HG03135 (cell line): Measurements from ENCODE around the gene KLHL29.

Source experiments
- ATAC-seq: cut with Tn5 transposase; IDR thresholded peaks from one replicate; pipeline ENCODE4 v1.9.1; 2021; ENCODE audit warnings: mild to moderate bottlenecking, moderate library complexity; ENCODE audit not compliant: unreplicated experiment

KLHL29 gene

GRCh38 chr2:23601301-23601965 is 216.5 kb downstream of the KLHL29 start:
- ATAC-seq, result no peak

- ATAC-seq, result no peak
These were observed 217.1 kb downstream of the KLHL29 start for GRCh38 chr2:23602116-23602515.

- ATAC-seq, result no peak
These were observed 218.2 kb downstream of the KLHL29 start for GRCh38 chr2:23603156-23603555.

- ATAC-seq, result no peak
These were observed 218.6 kb downstream of the KLHL29 start for GRCh38 chr2:23603581-23603980.

- ATAC-seq, result no peak
These were observed 219.8 kb downstream of the KLHL29 start for GRCh38 chr2:23604731-23605130.

- ATAC-seq, result no peak
These were observed 220.3 kb downstream of the KLHL29 start for GRCh38 chr2:23605236-23605635.

DNA sequence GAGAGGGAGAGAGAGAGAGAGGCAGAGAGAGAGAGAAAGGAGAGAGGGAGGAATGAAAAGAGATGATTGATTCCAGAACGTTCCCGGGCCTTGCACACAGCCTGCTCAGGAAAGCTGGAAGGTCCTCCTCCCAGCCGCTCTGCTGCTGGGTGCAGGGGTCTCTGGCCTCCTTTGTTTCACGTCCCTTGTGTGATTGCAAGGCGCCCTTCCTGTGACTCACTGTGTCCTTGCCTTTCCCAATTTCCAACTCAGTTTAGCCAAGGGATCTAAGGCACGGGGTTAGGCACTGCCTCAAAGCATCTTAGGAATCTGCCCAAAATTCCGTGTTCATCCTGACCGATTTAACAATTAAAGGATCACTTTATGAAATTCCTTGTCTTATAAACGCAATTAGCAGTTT is 221.2 kb downstream of the KLHL29 start:
- no peak for ATAC-seq

GRCh38 chr2:23606968-23607367 is 222.0 kb downstream of the KLHL29 start:
- ATAC-seq, result no peak

DNA sequence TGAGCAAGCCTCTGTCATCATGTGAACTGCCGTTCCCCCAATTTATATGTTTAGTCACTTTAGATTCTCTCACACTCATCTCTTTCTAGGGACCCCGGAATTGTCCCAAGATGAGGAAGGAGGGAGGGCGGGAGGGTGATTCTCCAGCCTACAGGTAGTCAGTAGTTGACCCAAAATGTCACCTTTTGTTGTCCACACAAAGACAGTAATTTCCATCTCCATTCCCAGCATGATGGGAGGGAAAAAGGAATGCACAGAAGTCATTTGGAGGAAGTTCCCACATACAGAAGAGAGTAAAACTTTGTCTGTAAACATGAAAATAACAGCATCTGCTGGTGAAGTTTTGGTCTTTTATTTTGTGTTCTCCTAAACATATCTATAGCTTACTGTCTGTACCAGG is 222.9 kb downstream of the KLHL29 start:
- no peak for ATAC-seq

DNA sequence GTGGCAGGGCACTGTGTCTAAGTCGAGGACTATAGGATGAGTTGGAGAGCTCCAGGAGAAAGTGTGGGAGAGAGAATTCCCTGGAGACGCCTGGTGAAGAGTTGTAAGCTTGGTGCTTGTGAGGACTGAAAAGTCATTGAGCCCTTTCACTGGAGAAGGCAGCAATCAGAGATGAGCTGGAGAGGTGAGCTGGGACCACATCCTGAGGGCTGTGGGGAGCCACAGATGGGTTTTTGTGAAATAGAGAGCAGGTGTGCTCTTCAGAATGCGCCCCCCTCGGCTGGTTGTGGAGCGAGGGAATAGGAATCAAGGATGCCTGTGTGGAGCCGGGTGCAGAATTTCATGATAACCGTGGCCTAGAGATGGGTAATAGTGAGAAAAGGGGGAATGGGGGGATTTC is 224.3 kb downstream of the KLHL29 start:
- ATAC-seq, result no peak

GRCh38 chr2:23611839-23612238 is 226.9 kb downstream of the KLHL29 start:
- ATAC-seq, result no peak

- no peak for ATAC-seq
These were observed 229.7 kb downstream of the KLHL29 start for GRCh38 chr2:23614701-23615100.

GRCh38 chr2:23615216-23616020 is 230.4 kb downstream of the KLHL29 start:
- no peak for ATAC-seq

DNA sequence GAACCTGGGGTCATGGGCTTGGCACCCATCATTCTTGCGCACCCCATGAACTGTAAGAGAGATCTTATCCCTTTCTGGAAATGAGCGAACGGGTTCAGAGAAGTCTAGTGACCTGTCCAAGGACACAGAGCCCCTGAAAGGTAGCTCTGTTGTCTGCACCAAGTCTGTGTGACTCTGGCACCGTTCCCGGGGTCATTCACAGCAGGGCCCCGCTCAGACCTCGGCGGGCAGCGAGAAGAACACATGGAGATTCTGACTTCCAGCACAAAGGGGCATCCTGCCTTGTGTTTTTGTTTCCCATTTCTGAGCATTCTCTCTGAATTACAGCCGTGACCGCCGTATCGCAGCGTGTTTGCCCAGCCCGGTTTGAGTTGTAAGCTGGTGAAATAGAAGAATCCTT is 231.7 kb downstream of the KLHL29 start:
- ATAC-seq, result no peak

DNA sequence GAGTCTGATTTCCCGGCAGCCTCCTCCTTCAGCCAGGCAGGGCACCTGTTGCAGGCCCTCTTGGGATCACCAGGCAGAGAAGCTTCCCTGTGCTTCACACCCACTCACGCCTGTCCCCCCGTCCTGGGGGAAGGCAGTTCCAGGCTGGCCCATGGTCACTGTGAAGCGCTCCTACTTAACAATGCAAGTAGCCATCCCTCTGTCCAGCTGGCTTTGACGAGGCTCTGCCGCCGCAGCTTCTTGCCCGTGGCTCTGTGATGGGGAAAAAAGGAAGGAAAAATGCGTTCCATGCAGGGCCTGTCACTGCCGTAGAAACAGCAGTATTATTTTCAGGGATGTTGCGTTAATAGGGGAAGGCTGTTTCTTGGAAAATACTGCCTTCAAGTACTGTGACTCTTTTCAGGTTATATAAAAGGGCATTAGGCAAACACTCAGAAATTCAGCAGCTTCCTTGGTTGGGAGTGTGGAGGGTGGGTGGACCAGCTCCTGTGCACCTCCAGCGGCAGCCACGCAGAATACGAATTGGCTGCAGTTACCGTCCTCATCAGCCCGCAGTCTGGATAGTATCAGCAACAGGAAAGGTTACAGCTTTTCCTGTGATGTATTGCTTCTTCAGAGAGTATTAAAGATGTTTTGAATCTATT is 232.3 kb downstream of the KLHL29 start:
- no peak for ATAC-seq

- ATAC-seq, result no peak
These were observed 232.8 kb downstream of the KLHL29 start for GRCh38 chr2:23617811-23618215.

DNA sequence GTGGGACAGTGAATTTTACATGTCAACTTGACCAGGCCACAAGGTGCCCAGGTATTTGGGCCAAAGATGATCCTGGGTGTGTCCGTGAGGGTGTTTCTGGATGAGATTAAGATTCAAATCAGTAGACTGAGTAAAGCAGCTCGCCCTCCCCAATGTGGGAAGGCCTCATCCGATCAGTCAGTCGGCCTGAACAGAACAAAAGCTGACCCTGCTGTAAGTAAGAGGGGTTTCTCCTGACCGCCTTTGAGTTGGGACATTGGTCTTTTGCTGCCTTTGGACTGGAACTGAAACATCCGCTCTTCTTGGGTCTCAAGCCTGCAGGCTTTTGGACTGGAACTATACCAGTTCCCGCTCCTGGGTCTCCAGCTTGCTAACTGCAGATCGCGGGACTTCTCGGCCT is 233.3 kb downstream of the KLHL29 start:
- no peak for ATAC-seq

- ATAC-seq, result no peak
These were observed 234.0 kb downstream of the KLHL29 start for GRCh38 chr2:23618794-23619530.

DNA sequence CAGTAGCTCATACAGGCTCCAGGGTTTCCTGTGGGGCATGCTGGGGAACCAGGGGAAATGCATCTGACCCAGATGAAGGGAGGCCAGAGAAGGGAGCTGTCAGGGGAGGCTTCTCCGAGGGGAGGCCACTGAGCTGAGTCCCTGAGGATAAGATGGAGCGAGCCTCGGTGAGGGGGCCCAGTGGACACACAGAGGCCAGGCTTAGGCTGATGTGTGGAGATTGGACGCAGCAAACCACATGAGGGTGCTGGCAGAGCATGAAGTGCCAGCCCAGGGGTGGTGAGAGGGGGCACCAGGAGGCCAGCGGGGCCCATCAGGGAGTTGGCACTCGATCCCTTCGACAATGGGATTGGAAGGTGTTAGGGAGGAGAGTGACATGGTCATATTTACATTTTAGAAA is 235.0 kb downstream of the KLHL29 start:
- ATAC-seq, result no peak

DNA sequence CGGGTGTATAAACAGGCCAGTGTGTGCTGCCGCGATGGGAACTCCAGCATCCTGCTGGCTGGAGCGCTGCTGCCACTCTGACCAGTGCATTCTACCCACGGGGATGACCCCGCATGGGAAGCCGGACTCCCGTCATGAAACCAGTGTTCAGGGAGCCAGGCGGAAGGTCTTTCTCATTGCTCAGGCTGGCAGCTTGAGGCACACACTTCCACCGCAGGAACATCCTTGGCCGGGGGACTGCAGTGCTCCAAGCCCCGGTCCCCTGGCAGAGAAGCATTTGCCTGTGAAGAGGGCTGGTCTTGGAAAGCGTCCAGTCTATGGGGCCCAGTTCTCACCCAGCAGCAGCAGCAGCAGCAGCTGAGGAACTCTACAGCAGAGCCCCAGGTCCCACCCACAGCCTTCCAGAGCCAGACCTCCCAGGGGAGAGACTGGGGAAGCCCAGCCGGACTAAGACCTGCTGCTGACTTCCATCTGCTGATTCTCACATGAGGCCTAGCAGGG is 235.9 kb downstream of the KLHL29 start:
- ATAC-seq, result no peak

DNA sequence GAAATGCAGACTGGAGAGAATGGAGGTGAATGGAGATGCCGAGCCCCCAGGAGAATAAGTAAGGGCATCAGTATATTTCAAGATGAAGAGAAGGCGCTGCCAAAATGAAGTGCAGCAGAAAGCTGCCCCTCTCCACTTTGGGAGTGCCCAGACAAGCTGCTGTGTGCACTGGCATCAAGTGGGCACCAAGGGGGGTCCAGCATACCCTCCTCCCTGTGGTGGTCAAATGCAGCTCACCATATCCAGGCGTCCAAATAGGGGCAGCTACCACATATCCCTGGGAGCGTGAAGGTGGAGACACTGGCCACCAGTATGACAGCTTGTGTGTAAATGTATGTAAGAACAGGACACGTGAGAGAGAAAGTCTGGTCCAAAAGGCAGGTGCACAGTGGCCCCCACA is 236.6 kb downstream of the KLHL29 start:
- no peak for ATAC-seq
